ENCODE data around the gene FLRT2. TPM values are rescaled to one million over a fixed set of nuclear protein-coding genes. Genes with fewer than 3 reads are reported as not detected.

FLRT2 gene
- polyA plus RNA-seq, 1 donor (not counting 4 experiments of a cell fraction or from before 2014, with no cell fraction given), result 69.2 TPM

- FAIRE-seq (no peak), DNase-seq (ENCODE audit: low read depth, low spot score) (no peak)
- no peak for TF ChIP-seq EZH2 (IDR thresholded peaks at IDR 0.05; ENCODE audit: low read length)
- TF ChIP-seq, protein P1, sequence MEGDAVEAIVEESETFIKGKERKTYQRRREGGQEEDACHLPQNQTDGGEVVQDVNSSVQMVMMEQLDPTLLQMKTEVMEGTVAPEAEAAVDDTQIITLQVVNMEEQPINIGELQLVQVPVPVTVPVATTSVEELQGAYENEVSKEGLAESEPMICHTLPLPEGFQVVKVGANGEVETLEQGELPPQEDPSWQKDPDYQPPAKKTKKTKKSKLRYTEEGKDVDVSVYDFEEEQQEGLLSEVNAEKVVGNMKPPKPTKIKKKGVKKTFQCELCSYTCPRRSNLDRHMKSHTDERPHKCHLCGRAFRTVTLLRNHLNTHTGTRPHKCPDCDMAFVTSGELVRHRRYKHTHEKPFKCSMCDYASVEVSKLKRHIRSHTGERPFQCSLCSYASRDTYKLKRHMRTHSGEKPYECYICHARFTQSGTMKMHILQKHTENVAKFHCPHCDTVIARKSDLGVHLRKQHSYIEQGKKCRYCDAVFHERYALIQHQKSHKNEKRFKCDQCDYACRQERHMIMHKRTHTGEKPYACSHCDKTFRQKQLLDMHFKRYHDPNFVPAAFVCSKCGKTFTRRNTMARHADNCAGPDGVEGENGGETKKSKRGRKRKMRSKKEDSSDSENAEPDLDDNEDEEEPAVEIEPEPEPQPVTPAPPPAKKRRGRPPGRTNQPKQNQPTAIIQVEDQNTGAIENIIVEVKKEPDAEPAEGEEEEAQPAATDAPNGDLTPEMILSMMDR (optimal IDR thresholded peaks at IDR 0.05 in 1 of 3, IDR thresholded peaks at IDR 0.05 in 1 of 3, conservative IDR thresholded peaks at IDR 0.05 in 1 of 3; ENCODE audit: extremely low read depth in 1 of 3, insufficient read depth in 2 of 3, low read length in 3 of 3), result no peak
- Histone ChIP-seq H3K4me3 (ENCODE audit: control insufficient read depth in 2 of 3, extremely low read depth in 1 of 3, insufficient read depth in 2 of 3, low read depth in 1 of 3, low read length in 3 of 3) (no peak overlapping the region), H3K9ac (ENCODE audit: control insufficient read depth, extremely low read depth, insufficient read depth, low read length) (no peak overlapping the region), H3K4me2 (ENCODE audit: control insufficient read depth, extremely low read depth, insufficient read depth, low read depth, low read length) (no peak overlapping the region), H3K4me1 (ENCODE audit: control insufficient read depth, extremely low read depth, insufficient read depth, low read length) (no peaks in the 10 kb centered on the region), H3K9me3 (ENCODE audit: control insufficient read depth, low read depth, low read length) (no peaks in the 10 kb centered on the region), H3K9me1 (ENCODE audit: control insufficient read depth, extremely low read depth, insufficient read depth, low read length) (no peaks in the 10 kb centered on the region), H4K20me1 (ENCODE audit: control insufficient read depth, extremely low read depth, insufficient read depth, low read length) (no peaks in the 10 kb centered on the region), H3K27ac (ENCODE audit: control insufficient read depth, insufficient read depth, low read length) (no peak overlapping the region), H3K27me3 (ENCODE audit: control insufficient read depth, extremely low read depth, insufficient read depth, low read length) (no peaks in the 10 kb centered on the region), H3K79me2 (ENCODE audit: control insufficient read depth, insufficient read depth, low read length) (peaks cover 3% of the 10 kb centered on the region), H2AFZ (ENCODE audit: control insufficient read depth, low read length) (no peak overlapping the region), H3K36me3 (ENCODE audit: control insufficient read depth in 2 of 2, extremely low read depth in 1 of 2, insufficient read depth in 2 of 2, low read length in 2 of 2) (peaks cover 0 to under 1% of the 10 kb centered on the region in 2 experiments)
- dilution Hi-C loops (cut with MboI; ENCODE audit: extremely low pct_ligation_motif_present, low sequenced_read_pairs), result no loop called here
Measured at GRCh38 chr14:85601690-85602089, 71.7 kb downstream of the FLRT2 start.

DNA sequence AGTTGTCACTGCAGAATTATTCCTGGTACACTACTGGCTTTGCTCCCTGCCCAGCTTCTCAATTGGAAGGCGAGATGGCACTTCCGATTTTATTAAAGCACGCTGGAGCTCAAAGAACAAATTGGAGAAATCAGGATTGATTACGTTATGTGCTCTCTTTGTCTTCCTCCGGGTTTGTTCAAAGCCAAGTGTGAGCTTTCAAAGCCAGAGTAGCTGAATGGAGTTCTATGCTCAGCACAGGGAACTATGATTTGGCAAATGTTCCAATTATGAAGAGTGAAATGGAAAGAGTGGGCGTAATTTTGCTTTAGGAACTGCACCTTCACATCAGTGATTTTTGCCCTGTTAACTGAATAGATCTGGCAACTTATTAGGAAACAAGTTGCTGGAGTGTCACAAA is 72.4 kb downstream of the FLRT2 start:
- no peak overlapping the region for H3K9ac ChIP-seq (ENCODE audit: control insufficient read depth, extremely low read depth, insufficient read depth, low read length)
- peaks cover 5% of the 10 kb centered on the region for H3K4me1 ChIP-seq (ENCODE audit: control insufficient read depth, extremely low read depth, insufficient read depth, low read length)
- dilution Hi-C loops (cut with MboI; ENCODE audit: extremely low pct_ligation_motif_present, low sequenced_read_pairs), result no loop called here
- no peaks in the 10 kb centered on the region for H3K36me3 ChIP-seq (ENCODE audit: control insufficient read depth in 2 of 2, extremely low read depth in 1 of 2, insufficient read depth in 2 of 2, low read length in 2 of 2)
- no peak overlapping the region for H3K4me3 ChIP-seq (ENCODE audit: control insufficient read depth in 2 of 3, extremely low read depth in 1 of 3, insufficient read depth in 2 of 3, low read depth in 1 of 3, low read length in 3 of 3)
- no peaks in the 10 kb centered on the region for H4K20me1 ChIP-seq (ENCODE audit: control insufficient read depth, extremely low read depth, insufficient read depth, low read length)
- H2AFZ ChIP-seq (ENCODE audit: control insufficient read depth, low read length), result no peak overlapping the region
- FAIRE-seq (no peak), DNase-seq (ENCODE audit: low read depth, low spot score) (no peak)
- H3K9me3 ChIP-seq (ENCODE audit: control insufficient read depth, low read depth, low read length), result no peaks in the 10 kb centered on the region
- peaks cover 3% of the 10 kb centered on the region for H3K79me2 ChIP-seq (ENCODE audit: control insufficient read depth, insufficient read depth, low read length)
- H3K9me1 ChIP-seq (ENCODE audit: control insufficient read depth, extremely low read depth, insufficient read depth, low read length), result no peaks in the 10 kb centered on the region
- no peak overlapping the region for H3K4me2 ChIP-seq (ENCODE audit: control insufficient read depth, extremely low read depth, insufficient read depth, low read depth, low read length)
- no peak overlapping the region for H3K27ac ChIP-seq (ENCODE audit: control insufficient read depth, insufficient read depth, low read length)
- TF ChIP-seq, protein P1 (optimal IDR thresholded peaks at IDR 0.05 in 1 of 3, IDR thresholded peaks at IDR 0.05 in 1 of 3, conservative IDR thresholded peaks at IDR 0.05 in 1 of 3; ENCODE audit: extremely low read depth in 1 of 3, insufficient read depth in 2 of 3, low read length in 3 of 3), result no peak
- TF ChIP-seq EZH2 (IDR thresholded peaks at IDR 0.05; ENCODE audit: low read length), result no peak
- H3K27me3 ChIP-seq (ENCODE audit: control insufficient read depth, extremely low read depth, insufficient read depth, low read length), result no peaks in the 10 kb centered on the region
